OCI-LY3 (cell line): Measurements from ENCODE around the gene MATN4.
A peak's percentile ranks its signal among the peaks of the same experiment; 100 is the strongest.

Experiments used
- H2AFZ ChIP-seq: fragments of 200-600, 300-600 bp; shearing (Covaris generic); 2 replicates; pipeline ENCODE4 v1.6.0; 2014; ENCODE audit warnings: antibody characterized with exemption, low read depth, low read length
- H3K27ac ChIP-seq: fragments of 200-600, 300-600 bp; sonication (generic); 2 replicates; pipeline ENCODE4 v1.5.1; 2014; ENCODE audit warnings: mild to moderate bottlenecking, low read length, moderate library complexity, mixed read lengths
- H3K27me3 ChIP-seq: fragments of 200-600, 300-600 bp; sonication (generic); 2 replicates; pipeline ENCODE4 v1.6.1; 2014; ENCODE audit warnings: low read depth, low read length, mixed read lengths
- H3K36me3 ChIP-seq: fragments of 200-600, 300-600 bp; sonication (generic); replicated peaks from 2 replicates; pipeline ENCODE3; 2014; ENCODE audit warnings: low read depth, low read length, mixed read lengths
- H3K4me1 ChIP-seq: fragments of 300-600, 200-600 bp; sonication (generic); 2 replicates; pipeline ENCODE4 v1.6.1; 2014; ENCODE audit warnings: low read length, mixed read lengths
- H3K4me2 ChIP-seq: fragments of 200-600, 300-600 bp; sonication (generic); 2 replicates; pipeline ENCODE4 v1.6.1; 2014; ENCODE audit warnings: low read length, mixed read lengths
- H3K4me3 ChIP-seq: fragments of 300-600, 200-600 bp; sonication (generic); 2 replicates; pipeline ENCODE4 v1.5.1; 2014; ENCODE audit warnings: antibody characterized with exemption, mild to moderate bottlenecking, low read length, moderate library complexity
- H3K79me2 ChIP-seq: fragments of 300-600, 200-600 bp; shearing (Covaris generic); 2 replicates; pipeline ENCODE4 v1.6.1; 2014; ENCODE audit warnings: mild to moderate bottlenecking, low read length, mixed read lengths
- H3K9ac ChIP-seq: fragments of 300-600, 200-600 bp; shearing (Covaris generic); 2 replicates; pipeline ENCODE4 v1.6.0; 2014; ENCODE audit warnings: mild to moderate bottlenecking, low read length, moderate library complexity
- H3K9me3 ChIP-seq: fragments of 200-600, 300-600 bp; shearing (Covaris generic); 2 replicates; pipeline ENCODE4 v1.6.1; 2014; ENCODE audit warnings: low read length, mixed read lengths; ENCODE audit not compliant: insufficient read depth
- H4K20me1 ChIP-seq: fragments of 200-600, 300-600 bp; sonication (generic); 2 replicates; pipeline ENCODE4 v1.6.1; 2016; ENCODE audit warnings: low read length, mixed read lengths; ENCODE audit not compliant: insufficient read depth
- CTCF ChIP-seq: fragments of 200-600, 300-600 bp; sonication (generic); IDR thresholded peaks from 2 replicates; pipeline ENCODE4 v1.5.1; 2014; ENCODE audit warnings: antibody characterized with exemption, low read length, low read depth
- EZH2phosphoT487 ChIP-seq: fragments of 200-600 bp; shearing (Covaris generic); IDR thresholded peaks from 2 replicates; pipeline ENCODE4 v1.6.1; 2018; ENCODE audit warnings: antibody characterized with exemption, mixed run types, low read depth

The MATN4 gene

GRCh38 chr20:45345104-45345936 lies 37.2 kb upstream of the MATN4 start:
- H3K4me1 ChIP-seq: peaks cover 35% of the 10 kb centered on the region
- H3K36me3 ChIP-seq: peaks cover 3% of the 10 kb centered on the region
- peak overlapping the region; percentile 82 for H3K4me2 ChIP-seq
- TF ChIP-seq EZH2phosphoT487 (no peak), CTCF (no peak)
- H3K27me3 ChIP-seq: no peaks in the 10 kb centered on the region
- peaks cover 40% of the 10 kb centered on the region for H4K20me1 ChIP-seq
- no peak overlapping the region for H2AFZ ChIP-seq
- H3K9ac ChIP-seq: no peak overlapping the region
- H3K9me3 ChIP-seq: no peaks in the 10 kb centered on the region
- peaks cover 24% of the 10 kb centered on the region; the same call in 1 of the 2 replicates for H3K79me2 ChIP-seq
- peak overlapping the region; percentile 81; the same call in 1 of the 2 replicates for H3K4me3 ChIP-seq
- H3K27ac ChIP-seq: no peak overlapping the region

- H4K20me1 ChIP-seq: peaks cover 48% of the 10 kb centered on the region
- peaks cover 34% of the 10 kb centered on the region for H3K4me1 ChIP-seq
- H3K9ac ChIP-seq: no peak overlapping the region
- H3K9me3 ChIP-seq: no peaks in the 10 kb centered on the region
- H3K27ac ChIP-seq: no peak overlapping the region
- no peak for TF ChIP-seq EZH2phosphoT487
- peaks cover 26% of the 10 kb centered on the region; the same call in 1 of the 2 replicates for H3K79me2 ChIP-seq
- H3K36me3 ChIP-seq: peaks cover 6% of the 10 kb centered on the region
- H3K4me3 ChIP-seq: no peak overlapping the region
- H3K27me3 ChIP-seq: no peaks in the 10 kb centered on the region
- H3K4me2 ChIP-seq: no peak overlapping the region
- no peak overlapping the region for H2AFZ ChIP-seq
Measured at GRCh38 chr20:45344168-45344860, 36.2 kb upstream of the MATN4 start.

DNA sequence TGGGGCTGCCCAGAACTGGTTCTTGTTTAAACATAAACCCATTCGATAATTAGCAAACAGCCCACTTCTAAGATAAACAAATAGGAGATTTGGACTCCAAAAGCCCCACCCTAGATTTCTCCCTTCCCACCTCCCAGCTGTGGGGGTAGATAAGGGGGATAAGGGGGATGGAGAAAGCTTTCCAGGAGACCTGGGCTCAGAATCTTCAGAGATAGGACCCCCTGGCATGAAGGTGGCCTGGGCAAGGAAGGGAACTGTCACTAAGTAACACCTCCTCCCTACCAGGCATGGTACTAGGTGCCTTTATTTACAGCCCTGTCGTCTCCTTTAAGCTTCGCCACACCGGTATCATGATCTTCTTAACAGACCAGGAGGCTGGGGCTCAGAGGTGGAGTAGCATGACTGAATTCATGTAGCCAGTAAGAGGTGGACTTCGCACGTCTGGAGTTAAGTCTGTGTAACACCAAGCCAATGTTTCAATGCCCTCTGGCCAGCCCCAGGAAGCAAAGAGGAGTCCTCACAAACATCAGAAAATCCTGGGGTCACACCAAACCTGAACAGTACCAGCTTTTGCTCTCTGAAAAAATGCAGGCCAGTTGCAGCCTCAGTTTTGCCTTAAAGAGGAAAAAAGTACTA lies 35.6 kb upstream of the MATN4 start:
- H3K4me1 ChIP-seq: peaks cover 31% of the 10 kb centered on the region
- no peaks in the 10 kb centered on the region for H3K9me3 ChIP-seq
- no peak overlapping the region for H3K27ac ChIP-seq
- no peak overlapping the region for H2AFZ ChIP-seq
- no peak overlapping the region for H3K9ac ChIP-seq
- H3K79me2 ChIP-seq: peaks cover 26% of the 10 kb centered on the region; the same call in 1 of the 2 replicates
- H3K36me3 ChIP-seq: peaks cover 6% of the 10 kb centered on the region
- peaks cover 54% of the 10 kb centered on the region for H4K20me1 ChIP-seq
- no peak overlapping the region for H3K4me2 ChIP-seq
- TF ChIP-seq CTCF (no peak), EZH2phosphoT487 (no peak)
- no peak overlapping the region for H3K4me3 ChIP-seq
- H3K27me3 ChIP-seq: no peaks in the 10 kb centered on the region

- Histone ChIP-seq H3K9me3 (no peaks in the 10 kb centered on the region), H3K36me3 (peaks cover 6% of the 10 kb centered on the region), H2AFZ (no peak overlapping the region), H3K27me3 (no peaks in the 10 kb centered on the region), H3K27ac (no peak overlapping the region), H3K4me3 (no peak overlapping the region), H3K9ac (no peak overlapping the region), H3K4me1 (peaks cover 28% of the 10 kb centered on the region), H4K20me1 (peaks cover 56% of the 10 kb centered on the region), H3K4me2 (no peak overlapping the region), H3K79me2 (peaks cover 26% of the 10 kb centered on the region; the same call in 1 of the 2 replicates)
- TF ChIP-seq CTCF: no peak
- TF ChIP-seq EZH2phosphoT487: no peak
Measured at GRCh38 chr20:45342855-45343531, 34.9 kb upstream of the MATN4 start.
